Measurements from ENCODE around the gene KCTD14.

Gene KCTD14

GRCh38 chr11:78027759-78028158 lies 4.7 kb upstream of the KCTD14 start:
- no peak overlapping the region for H3K27ac ChIP-seq
- no peaks in the 10 kb centered on the region for H4K20me1 ChIP-seq (ENCODE audit: insufficient read depth)
- TF ChIP-seq CTCF (conservative IDR thresholded peaks at IDR 0.05; ENCODE audit: low read depth, low read length), result no peak
- no peak overlapping the region for H3K4me2 ChIP-seq
- H3K9ac ChIP-seq, result no peak overlapping the region
- H3K79me2 ChIP-seq (ENCODE audit: insufficient read depth, low read depth), result no peaks in the 10 kb centered on the region
- H3K4me3 ChIP-seq (IDR thresholded peaks at IDR 0.05; ENCODE audit: insufficient read depth, low read depth, low read length), result no peak overlapping the region
- H3K36me3 ChIP-seq (ENCODE audit: insufficient read depth), result no peaks in the 10 kb centered on the region
- peaks cover 13% of the 10 kb centered on the region for H3K4me1 ChIP-seq (ENCODE audit: low read depth, poor library complexity, severe bottlenecking)
- H3K27me3 ChIP-seq (ENCODE audit: insufficient read depth, low read depth), result no peaks in the 10 kb centered on the region
- H2AFZ ChIP-seq (ENCODE audit: low read depth), result no peak overlapping the region

GRCh38 chr11:78025378-78025777 lies 2.3 kb upstream of the KCTD14 start:
- Histone ChIP-seq H3K4me2 (no peak overlapping the region), H3K27me3 (ENCODE audit: insufficient read depth, low read depth) (no peaks in the 10 kb centered on the region), H3K27ac (no peak overlapping the region), H2AFZ (ENCODE audit: low read depth) (no peak overlapping the region), H3K9ac (no peak overlapping the region), H3K4me3 (IDR thresholded peaks at IDR 0.05; ENCODE audit: insufficient read depth, low read depth, low read length) (no peak overlapping the region), H3K36me3 (ENCODE audit: insufficient read depth) (no peaks in the 10 kb centered on the region), H4K20me1 (ENCODE audit: insufficient read depth) (no peaks in the 10 kb centered on the region), H3K79me2 (ENCODE audit: insufficient read depth, low read depth) (no peaks in the 10 kb centered on the region), H3K4me1 (ENCODE audit: low read depth, poor library complexity, severe bottlenecking) (no peaks in the 10 kb centered on the region)
- no peak for TF ChIP-seq CTCF (conservative IDR thresholded peaks at IDR 0.05; ENCODE audit: low read depth, low read length)

GRCh38 chr11:78023426-78023825 lies 350 bp upstream of the KCTD14 start:
- Histone ChIP-seq H3K36me3 (ENCODE audit: insufficient read depth) (no peaks in the 10 kb centered on the region), H3K79me2 (ENCODE audit: insufficient read depth, low read depth) (no peaks in the 10 kb centered on the region), H3K4me2 (no peak overlapping the region), H3K27ac (no peak overlapping the region), H3K27me3 (ENCODE audit: insufficient read depth, low read depth) (no peaks in the 10 kb centered on the region), H4K20me1 (ENCODE audit: insufficient read depth) (no peaks in the 10 kb centered on the region), H3K9ac (no peak overlapping the region), H3K4me3 (IDR thresholded peaks at IDR 0.05; ENCODE audit: insufficient read depth, low read depth, low read length) (no peak overlapping the region), H2AFZ (ENCODE audit: low read depth) (no peak overlapping the region), H3K4me1 (ENCODE audit: low read depth, poor library complexity, severe bottlenecking) (no peaks in the 10 kb centered on the region)
- no peak for TF ChIP-seq CTCF (conservative IDR thresholded peaks at IDR 0.05; ENCODE audit: low read depth, low read length)

GRCh38 chr11:78021611-78022010 lies 1.5 kb downstream of the KCTD14 start:
- H3K79me2 ChIP-seq (ENCODE audit: insufficient read depth, low read depth), result no peaks in the 10 kb centered on the region
- TF ChIP-seq CTCF (conservative IDR thresholded peaks at IDR 0.05; ENCODE audit: low read depth, low read length), result no peak
- no peak overlapping the region for H2AFZ ChIP-seq (ENCODE audit: low read depth)
- no peak overlapping the region for H3K4me3 ChIP-seq (IDR thresholded peaks at IDR 0.05; ENCODE audit: insufficient read depth, low read depth, low read length)
- no peak overlapping the region for H3K4me2 ChIP-seq
- no peaks in the 10 kb centered on the region for H3K27me3 ChIP-seq (ENCODE audit: insufficient read depth, low read depth)
- H3K36me3 ChIP-seq (ENCODE audit: insufficient read depth), result no peaks in the 10 kb centered on the region
- H3K4me1 ChIP-seq (ENCODE audit: low read depth, poor library complexity, severe bottlenecking), result no peaks in the 10 kb centered on the region
- H3K9ac ChIP-seq, result no peak overlapping the region
- no peak overlapping the region for H3K27ac ChIP-seq
- no peaks in the 10 kb centered on the region for H4K20me1 ChIP-seq (ENCODE audit: insufficient read depth)

GRCh38 chr11:78020246-78020645 lies 2.8 kb downstream of the KCTD14 start:
- no peaks in the 10 kb centered on the region for H3K36me3 ChIP-seq (ENCODE audit: insufficient read depth)
- no peak overlapping the region for H2AFZ ChIP-seq (ENCODE audit: low read depth)
- TF ChIP-seq CTCF (conservative IDR thresholded peaks at IDR 0.05; ENCODE audit: low read depth, low read length), result no peak
- no peak overlapping the region for H3K9ac ChIP-seq
- no peak overlapping the region for H3K4me3 ChIP-seq (IDR thresholded peaks at IDR 0.05; ENCODE audit: insufficient read depth, low read depth, low read length)
- no peaks in the 10 kb centered on the region for H3K27me3 ChIP-seq (ENCODE audit: insufficient read depth, low read depth)
- no peaks in the 10 kb centered on the region for H4K20me1 ChIP-seq (ENCODE audit: insufficient read depth)
- H3K4me1 ChIP-seq (ENCODE audit: low read depth, poor library complexity, severe bottlenecking), result no peaks in the 10 kb centered on the region
- H3K4me2 ChIP-seq, result no peak overlapping the region
- H3K27ac ChIP-seq, result no peak overlapping the region
- no peaks in the 10 kb centered on the region for H3K79me2 ChIP-seq (ENCODE audit: insufficient read depth, low read depth)

Data from KMS-11 (cell line).